ENCODE results near the gene SLC7A5. TPM values are rescaled to one million over a fixed set of nuclear protein-coding genes. Genes with fewer than 3 reads are reported as not detected.

The SLC7A5 gene
- 811 to 961 TPM (median 947 TPM) in 5 replicates for total RNA-seq (2022; extraction: Qiagen RNA extraction; ENCODE audit: low read depth)

GRCh38 chr16:87869061-87869878, at the start of gene SLC7A5:
Gene SLC7A5 (minus strand): TSS chr16:87869507. CDS start chr16:87869422, 85 bp downstream.

Other genes starting within 250 kb of the SLC7A5 start
- gene KLHDC4, start 103.5 kb downstream of the SLC7A5 start, total RNA-seq (2022; extraction: Qiagen RNA extraction; ENCODE audit: low read depth), result 37.9 to 41.3 TPM (median 40.3 TPM) in 5 replicates
- not detected in 5 replicates for gene CA5A, start 67.0 kb upstream of the SLC7A5 start, total RNA-seq (2022; extraction: Qiagen RNA extraction; ENCODE audit: low read depth)
- gene BANP, start 81.9 kb upstream of the SLC7A5 start, total RNA-seq (2022; extraction: Qiagen RNA extraction; ENCODE audit: low read depth), result 16.2 to 22.1 TPM (median 19.5 TPM) in 5 replicates

All from A549 treated with CpdA at 1 μM for 4 hours (cell line).